SK-N-SH (cell line): ENCODE results near the gene PKP4.

ENCODE experiments used
- ELF1 ChIP-seq: IDR thresholded peaks from 2 replicates; pipeline ENCODE4 v1.4.0; 2012
- EZH2phosphoT487 ChIP-seq: fragments of 200-600 bp; sonication (generic); IDR thresholded peaks from 2 replicates; pipeline ENCODE4 v1.6.1; 2017; ENCODE audit warnings: low read depth, mixed run types, mild to moderate bottlenecking, antibody characterized with exemption, moderate library complexity, borderline replicate concordance
- MXI1 ChIP-seq: IDR thresholded peaks from 2 replicates; pipeline ENCODE4 v1.6.1; 2012; ENCODE audit warnings: mild to moderate bottlenecking, low read depth, low read length, improper control_type of control experiment
- RAD21 ChIP-seq: IDR thresholded peaks from 2 replicates; pipeline ENCODE4 v1.6.1; 2012; ENCODE audit warnings: mild to moderate bottlenecking, low read length
- RFX5 ChIP-seq: IDR thresholded peaks from 2 replicates; pipeline ENCODE4 v1.6.1; 2012; ENCODE audit warnings: mild to moderate bottlenecking, improper control_type of control experiment, low read length
- SIN3A ChIP-seq: IDR thresholded peaks from 2 replicates; pipeline ENCODE4 v1.6.1; 2012; ENCODE audit warnings: low read depth, mild to moderate bottlenecking, low read length, moderate library complexity, borderline replicate concordance
- TAF1 ChIP-seq: IDR thresholded peaks from 2 replicates; pipeline ENCODE4 v1.6.1; 2012; ENCODE audit warnings: low read depth, mild to moderate bottlenecking, low read length, moderate library complexity, borderline replicate concordance
- TCF12 ChIP-seq: IDR thresholded peaks from 2 replicates; pipeline ENCODE4 v1.4.0; 2012
- YY1 ChIP-seq: IDR thresholded peaks from 2 replicates; pipeline ENCODE4 v1.4.0; 2012; ENCODE audit warnings: low read depth, mild to moderate bottlenecking
- TF ChIP-seq, protein P1 (sequence below): IDR thresholded peaks from 2 replicates; pipeline ENCODE4 v1.4.0; 2012; ENCODE audit warnings: low read depth
- TF ChIP-seq, protein P2 (sequence below): fragments of 200-600 bp; sonication (generic); IDR thresholded peaks from 2 replicates; pipeline ENCODE4 v1.6.1; 2017; ENCODE audit warnings: antibody characterized with exemption, mild to moderate bottlenecking, moderate library complexity
- TF ChIP-seq, protein P3 (sequence below): fragments of 150-350 bp; IDR thresholded peaks from 2 replicates; pipeline ENCODE4 v1.6.1; 2017; ENCODE audit warnings: antibody characterized with exemption, low read length, low read depth, borderline replicate concordance

DNA sequence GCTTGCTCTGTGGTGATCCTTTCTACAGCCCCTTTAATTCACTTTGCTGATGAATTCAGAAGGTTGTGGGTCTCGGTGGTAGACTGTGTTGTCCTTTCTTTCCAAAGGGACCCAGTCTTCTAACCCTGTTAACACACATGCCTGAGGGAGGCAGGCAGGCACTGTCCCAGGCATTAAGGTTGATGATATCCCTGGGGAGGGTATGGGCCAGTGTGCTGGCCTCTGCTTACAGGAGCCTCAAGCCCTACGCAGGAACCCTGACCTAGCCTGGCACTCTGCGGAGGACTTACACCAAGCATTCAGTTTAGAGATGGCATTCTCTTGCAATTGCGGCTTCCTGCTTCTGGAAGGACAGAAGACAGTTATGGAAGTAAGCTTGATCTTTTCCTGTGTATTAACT lies 102.5 kb downstream of the PKP4 start:
- TF ChIP-seq TCF12 (no peak), RAD21 (no peak), EZH2phosphoT487 (no peak), MXI1 (no peak), RFX5 (no peak), ELF1 (no peak), TAF1 (no peak), SIN3A (no peak), YY1 (no peak)
- TF ChIP-seq, protein P1, sequence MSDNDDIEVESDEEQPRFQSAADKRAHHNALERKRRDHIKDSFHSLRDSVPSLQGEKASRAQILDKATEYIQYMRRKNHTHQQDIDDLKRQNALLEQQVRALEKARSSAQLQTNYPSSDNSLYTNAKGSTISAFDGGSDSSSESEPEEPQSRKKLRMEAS = no peak
- TF ChIP-seq, protein P2, sequence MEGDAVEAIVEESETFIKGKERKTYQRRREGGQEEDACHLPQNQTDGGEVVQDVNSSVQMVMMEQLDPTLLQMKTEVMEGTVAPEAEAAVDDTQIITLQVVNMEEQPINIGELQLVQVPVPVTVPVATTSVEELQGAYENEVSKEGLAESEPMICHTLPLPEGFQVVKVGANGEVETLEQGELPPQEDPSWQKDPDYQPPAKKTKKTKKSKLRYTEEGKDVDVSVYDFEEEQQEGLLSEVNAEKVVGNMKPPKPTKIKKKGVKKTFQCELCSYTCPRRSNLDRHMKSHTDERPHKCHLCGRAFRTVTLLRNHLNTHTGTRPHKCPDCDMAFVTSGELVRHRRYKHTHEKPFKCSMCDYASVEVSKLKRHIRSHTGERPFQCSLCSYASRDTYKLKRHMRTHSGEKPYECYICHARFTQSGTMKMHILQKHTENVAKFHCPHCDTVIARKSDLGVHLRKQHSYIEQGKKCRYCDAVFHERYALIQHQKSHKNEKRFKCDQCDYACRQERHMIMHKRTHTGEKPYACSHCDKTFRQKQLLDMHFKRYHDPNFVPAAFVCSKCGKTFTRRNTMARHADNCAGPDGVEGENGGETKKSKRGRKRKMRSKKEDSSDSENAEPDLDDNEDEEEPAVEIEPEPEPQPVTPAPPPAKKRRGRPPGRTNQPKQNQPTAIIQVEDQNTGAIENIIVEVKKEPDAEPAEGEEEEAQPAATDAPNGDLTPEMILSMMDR = no peak
- TF ChIP-seq, protein P3, sequence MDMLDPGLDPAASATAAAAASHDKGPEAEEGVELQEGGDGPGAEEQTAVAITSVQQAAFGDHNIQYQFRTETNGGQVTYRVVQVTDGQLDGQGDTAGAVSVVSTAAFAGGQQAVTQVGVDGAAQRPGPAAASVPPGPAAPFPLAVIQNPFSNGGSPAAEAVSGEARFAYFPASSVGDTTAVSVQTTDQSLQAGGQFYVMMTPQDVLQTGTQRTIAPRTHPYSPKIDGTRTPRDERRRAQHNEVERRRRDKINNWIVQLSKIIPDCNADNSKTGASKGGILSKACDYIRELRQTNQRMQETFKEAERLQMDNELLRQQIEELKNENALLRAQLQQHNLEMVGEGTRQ = no peak
